NCI-H748 treated with DMSO at 0.1 percent for 48 hours (cell line): ENCODE data around the gene LTB.
"Not testable (repeated sequence)": the region's sequence is repeated elsewhere in the genome, so short reads cannot be mapped to it uniquely, and the experiment has no call there.

ENCODE experiments used
- DNase-seq: peaks from one replicate; lab custom pipeline; 2025; lab: John Stamatoyannopoulos, UW

The LTB gene

GRCh38 chr6:31607317-31607716 lies 25.1 kb upstream of the LTB start:
- no peak for DNase-seq

GRCh38 chr6:31597006-31597405 lies 14.8 kb upstream of the LTB start:
- DNase-seq, result peak; percentile 36

GRCh38 chr6:31592396-31592771 lies 10.2 kb upstream of the LTB start:
- DNase-seq, result no peak

DNA sequence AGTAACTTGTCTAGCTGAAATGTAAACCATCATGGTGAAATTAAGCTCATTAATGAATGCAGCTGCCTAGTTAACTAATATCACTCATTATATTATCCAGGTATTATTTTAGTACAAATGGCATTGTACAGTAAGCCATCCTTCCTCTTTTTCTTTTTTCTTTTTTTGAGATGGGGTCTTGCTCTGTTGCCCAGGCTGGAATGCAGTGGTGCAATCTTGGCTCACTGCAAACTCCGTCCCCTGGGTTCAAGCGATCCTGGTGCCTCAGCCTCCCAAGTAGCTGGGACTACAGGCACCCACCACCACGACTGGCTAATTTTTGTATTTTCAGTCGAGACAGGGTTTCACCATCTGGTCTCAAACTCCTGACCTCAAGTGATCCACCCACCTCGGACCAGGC lies 8.5 kb upstream of the LTB start:
- not testable (repeated sequence) for DNase-seq

- no peak for DNase-seq
Measured at GRCh38 chr6:31588871-31589650, 6.8 kb upstream of the LTB start.

- no peak for DNase-seq
Measured at GRCh38 chr6:31587791-31588777, 5.9 kb upstream of the LTB start.

DNA sequence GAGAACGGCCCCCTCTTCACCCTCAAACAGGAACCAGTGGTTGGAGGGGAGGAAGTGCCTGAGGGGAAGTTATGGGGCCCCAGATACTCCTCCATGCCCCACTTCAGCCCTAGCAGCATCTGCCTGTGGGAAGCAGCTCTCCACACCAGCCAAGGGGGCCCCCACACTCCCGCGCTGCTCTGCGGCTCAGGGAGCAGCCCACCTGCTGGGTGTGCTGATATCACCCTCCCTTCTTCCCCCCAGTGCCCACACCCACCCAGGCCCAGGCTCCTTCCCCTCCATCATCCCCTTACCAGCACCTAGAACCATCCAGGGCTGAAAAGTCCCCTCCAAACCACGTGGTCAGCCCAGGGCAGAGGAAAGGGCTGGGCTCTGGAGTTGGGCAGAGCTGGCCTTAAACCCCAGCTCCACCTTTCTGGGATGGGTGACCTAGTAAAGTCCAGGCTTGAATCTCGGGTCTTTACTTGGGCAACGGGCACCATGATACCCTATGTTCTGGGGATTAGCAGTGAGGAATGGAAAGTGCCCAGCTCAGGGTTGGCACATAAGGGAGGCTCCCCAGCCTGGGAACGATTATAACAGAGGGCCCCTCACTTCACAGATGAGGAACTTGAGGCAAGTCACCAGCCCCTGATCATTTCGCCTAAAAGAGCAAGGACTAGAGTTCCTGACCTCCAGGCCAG lies 4.5 kb upstream of the LTB start:
- no peak for DNase-seq

GRCh38 chr6:31586008-31586407 lies 3.8 kb upstream of the LTB start, which contains the start of gene LST1:
TSS of gene LST1 (plus strand) at chr6:31586277. CDS start at chr6:31587300, 1,023 bp downstream.
- DNase-seq, result no peak

GRCh38 chr6:31585491-31585890 lies 3.3 kb upstream of the LTB start:
- DNase-seq, result no peak

DNA sequence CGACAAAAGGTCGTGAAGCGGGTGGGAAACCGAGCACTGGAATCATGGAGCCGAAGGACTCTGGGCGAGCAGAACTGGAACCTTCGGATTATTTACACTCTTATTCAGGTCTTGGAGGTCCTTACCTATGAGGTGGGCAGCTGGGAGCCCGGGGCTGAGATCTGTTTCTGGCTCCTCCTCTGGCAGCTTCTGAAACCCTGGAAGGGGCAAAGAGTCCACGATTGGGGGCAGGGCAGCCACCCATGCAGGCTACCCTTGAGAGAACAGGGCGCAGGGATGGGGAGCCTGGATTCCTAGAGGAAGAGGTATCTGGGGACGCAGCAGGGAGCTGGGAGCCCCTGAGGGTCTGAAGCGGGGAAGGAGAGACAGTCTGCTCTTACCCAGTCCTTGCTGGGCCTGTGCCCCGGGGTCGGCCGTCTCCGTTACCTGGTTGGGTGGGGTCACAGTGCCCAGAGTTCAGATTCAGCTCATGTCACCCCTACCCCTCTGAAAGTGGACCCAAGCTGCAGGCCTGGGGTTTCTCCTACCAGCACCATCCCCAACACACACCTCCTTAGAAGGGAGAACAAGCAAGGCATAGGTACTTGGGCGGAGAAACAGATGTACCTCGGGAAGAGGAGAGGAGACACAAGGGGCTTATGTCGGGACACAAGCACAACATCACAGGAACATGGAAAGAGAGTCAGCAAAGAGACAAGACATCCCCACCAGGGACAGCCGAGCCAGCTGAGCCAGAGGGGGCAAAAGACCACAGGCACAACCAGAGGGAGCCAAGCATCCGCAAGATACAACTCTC lies 592 bp downstream of the LTB start:
- DNase-seq, result no peak

GRCh38 chr6:31580807-31581433 lies 1.3 kb downstream of the LTB start:
- peak; percentile 64 for DNase-seq

- DNase-seq, result no peak
Measured at GRCh38 chr6:31580438-31580740, 1.8 kb downstream of the LTB start.

DNA sequence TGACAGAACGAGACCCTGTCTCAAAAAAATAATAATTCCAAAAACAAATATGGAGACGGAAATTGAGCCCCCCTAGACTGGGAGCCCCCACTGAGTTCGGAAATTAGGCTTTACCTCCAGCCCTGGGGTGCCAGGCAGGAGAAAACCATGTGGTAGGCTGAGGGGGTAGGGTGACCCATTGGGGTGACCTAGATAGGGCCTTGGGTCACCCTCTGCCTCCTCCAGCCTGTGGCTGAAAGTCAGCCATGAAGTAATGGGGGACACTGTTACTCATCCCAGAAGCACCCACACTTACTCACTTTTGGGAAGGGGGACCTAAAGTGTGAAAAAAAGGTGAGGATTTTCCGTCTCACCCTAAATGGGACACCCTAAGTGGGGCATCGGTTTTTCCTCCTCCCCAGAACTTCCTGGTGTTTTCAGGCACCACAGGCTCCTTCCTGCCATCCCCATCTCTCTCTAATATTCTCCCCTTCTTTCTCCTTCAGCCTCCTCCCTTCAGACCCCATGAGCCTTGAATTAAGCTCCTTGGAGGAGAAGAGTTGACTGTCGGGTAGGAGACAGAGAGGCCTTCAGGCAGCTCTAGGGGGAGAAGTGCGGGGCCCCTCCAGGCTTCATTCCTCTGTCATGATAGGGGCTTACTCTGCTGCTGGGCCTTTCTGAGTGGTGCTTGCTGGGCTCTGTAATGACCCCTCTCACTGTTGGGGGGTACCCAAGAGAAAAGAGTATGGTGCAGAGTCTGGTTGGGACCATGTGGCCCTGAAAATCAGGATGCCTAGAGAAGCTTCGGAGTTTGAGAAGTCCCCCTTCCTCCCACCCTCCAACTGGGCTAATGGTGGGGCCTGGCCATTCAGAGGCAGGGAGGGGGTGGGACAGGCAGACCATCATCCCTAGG lies 2.4 kb downstream of the LTB start:
- DNase-seq, result no peak

- DNase-seq, result no peak
Measured at GRCh38 chr6:31579119-31579505, 3.1 kb downstream of the LTB start.

GRCh38 chr6:31578184-31579118 lies 3.8 kb downstream of the LTB start:
- DNase-seq, result no peak

GRCh38 chr6:31577579-31577966 lies 4.7 kb downstream of the LTB start:
- DNase-seq, result no peak

GRCh38 chr6:31576897-31577578 lies 5.2 kb downstream of the LTB start:
- DNase-seq, result no peak

DNA sequence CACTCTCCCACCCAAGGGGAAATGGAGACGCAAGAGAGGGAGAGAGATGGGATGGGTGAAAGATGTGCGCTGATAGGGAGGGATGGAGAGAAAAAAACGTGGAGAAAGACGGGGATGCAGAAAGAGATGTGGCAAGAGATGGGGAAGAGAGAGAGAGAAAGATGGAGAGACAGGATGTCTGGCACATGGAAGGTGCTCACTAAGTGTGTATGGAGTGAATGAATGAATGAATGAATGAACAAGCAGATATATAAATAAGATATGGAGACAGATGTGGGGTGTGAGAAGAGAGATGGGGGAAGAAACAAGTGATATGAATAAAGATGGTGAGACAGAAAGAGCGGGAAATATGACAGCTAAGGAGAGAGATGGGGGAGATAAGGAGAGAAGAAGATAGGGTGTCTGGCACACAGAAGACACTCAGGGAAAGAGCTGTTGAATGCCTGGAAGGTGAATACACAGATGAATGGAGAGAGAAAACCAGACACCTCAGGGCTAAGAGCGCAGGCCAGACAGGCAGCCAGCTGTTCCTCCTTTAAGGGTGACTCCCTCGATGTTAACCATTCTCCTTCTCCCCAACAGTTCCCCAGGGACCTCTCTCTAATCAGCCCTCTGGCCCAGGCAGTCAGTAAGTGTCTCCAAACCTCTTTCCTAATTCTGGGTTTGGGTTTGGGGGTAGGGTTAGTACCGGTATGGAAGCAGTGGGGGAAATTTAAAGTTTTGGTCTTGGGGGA lies 6.1 kb downstream of the LTB start:
- no peak for DNase-seq
